KOPT-K1 (cell line): ENCODE data around the gene KLLN.
"Not testable (repeated sequence)": the region's sequence is repeated elsewhere in the genome, so short reads cannot be mapped to it uniquely, and the experiment has no call there.

Experiments used
- H3K27ac ChIP-seq: fragments of 200-600 bp; sonication (generic); 2 replicates; pipeline ENCODE4 v1.5.1; 2016; ENCODE audit warnings: antibody characterized with exemption, mild to moderate bottlenecking, low read depth, low read length; ENCODE audit not compliant: poor library complexity, severe bottlenecking
- H3K36me3 ChIP-seq: fragments of 200-600 bp; sonication (generic); 2 replicates; pipeline ENCODE4 v1.5.1; 2017; ENCODE audit warnings: antibody characterized with exemption, mild to moderate bottlenecking, low read length, moderate library complexity; ENCODE audit not compliant: insufficient read depth
- H3K9me3 ChIP-seq: fragments of 200-600 bp; sonication (generic); 2 replicates; pipeline ENCODE4 v1.5.1; 2017; ENCODE audit warnings: antibody characterized with exemption, low read length, mild to moderate bottlenecking; ENCODE audit not compliant: insufficient read depth, poor library complexity, severe bottlenecking

KLLN gene

GRCh38 chr10:87863053-87863943, at the start of gene KLLN, which contains the start of gene PTEN:
Gene KLLN, minus strand, starts transcription at chr10:87863533. Its CDS starts 1,046 bp downstream, at chr10:87862487.
Gene PTEN, plus strand, starts transcription at chr10:87863625. Its CDS starts 845 bp downstream, at chr10:87864470.
- Histone ChIP-seq H3K36me3 (peaks cover 26% of the 10 kb centered on the region), H3K27ac (peak within 1 kb of the TSS; percentile 98), H3K9me3 (no peaks in the 10 kb centered on the region)

DNA sequence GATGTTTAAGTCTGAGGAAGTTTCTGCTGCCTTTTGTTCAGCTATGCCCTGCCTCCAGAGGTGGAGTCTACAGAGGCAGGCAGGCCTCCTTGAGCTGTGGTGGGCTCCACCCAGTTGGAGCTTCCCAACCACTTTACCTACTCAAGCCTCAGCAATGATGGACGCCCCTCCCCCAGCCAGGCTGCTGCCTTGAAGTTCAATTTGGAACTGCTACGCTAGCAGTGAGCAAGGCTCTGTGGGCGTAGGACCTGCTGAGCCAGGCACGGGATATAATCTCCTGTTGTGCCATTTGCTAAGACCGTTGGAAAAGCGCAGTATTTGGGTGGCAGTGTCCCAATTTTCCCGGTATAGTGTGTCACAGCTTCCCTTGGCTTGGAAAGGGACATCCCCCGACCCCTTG, 40.1 kb upstream of the KLLN start:
- H3K27ac ChIP-seq, H3K9me3 ChIP-seq: not testable (repeated sequence)
- H3K36me3 ChIP-seq, result peaks cover 77% of the 10 kb centered on the region

- H3K36me3 ChIP-seq, result peaks cover 75% of the 10 kb centered on the region
- H3K27ac ChIP-seq, result not testable (repeated sequence)
- H3K9me3 ChIP-seq, result peaks cover 21% of the 10 kb centered on the region
Measured at GRCh38 chr10:87897957-87898356, 34.6 kb upstream of the KLLN start.

DNA sequence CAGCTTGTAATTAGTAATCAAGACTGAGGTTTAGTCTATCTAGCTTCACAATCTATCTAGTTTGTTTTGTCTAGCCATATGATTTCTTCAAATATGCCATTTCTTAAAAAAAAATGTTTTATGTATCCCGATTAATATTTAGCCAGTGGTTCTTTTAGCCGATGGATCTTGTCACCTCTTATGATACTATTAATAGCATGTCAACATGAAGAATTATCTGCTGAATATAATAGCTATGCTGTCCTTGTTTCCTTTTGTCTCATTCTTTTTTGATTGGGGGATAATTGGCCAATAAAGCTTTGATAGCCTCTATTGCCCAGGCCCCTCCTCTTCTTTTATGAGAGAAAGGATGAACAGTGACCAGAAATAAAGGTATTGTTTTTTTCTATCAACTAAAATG, 32.9 kb upstream of the KLLN start:
- H3K27ac ChIP-seq, result no peak overlapping the region
- H3K36me3 ChIP-seq, result peaks cover 77% of the 10 kb centered on the region
- H3K9me3 ChIP-seq, result peaks cover 21% of the 10 kb centered on the region

DNA sequence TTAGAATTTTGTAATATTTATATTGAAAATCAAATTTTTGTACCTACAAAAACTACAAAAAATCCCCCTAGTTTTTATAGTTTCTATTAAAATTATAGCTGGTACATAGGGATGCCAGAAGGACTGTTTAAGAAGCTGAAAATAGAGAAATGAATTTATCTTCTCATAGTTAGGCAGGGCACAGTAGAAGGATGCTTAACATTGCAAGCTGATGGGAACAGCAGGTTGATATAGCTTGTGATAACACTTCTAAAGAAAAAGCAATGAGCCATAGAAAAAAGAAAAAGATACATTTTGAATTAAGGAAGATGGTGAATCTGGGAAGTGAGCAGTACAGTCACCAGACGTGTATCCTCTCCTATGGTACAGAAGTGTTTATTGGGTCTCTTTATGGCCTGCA, 32.1 kb upstream of the KLLN start:
- H3K36me3 ChIP-seq, result peaks cover 78% of the 10 kb centered on the region
- H3K27ac ChIP-seq, result no peak overlapping the region
- H3K9me3 ChIP-seq, result peaks cover 21% of the 10 kb centered on the region

- peaks cover 99% of the 10 kb centered on the region for H3K36me3 ChIP-seq
- H3K27ac ChIP-seq, result no peak overlapping the region
- H3K9me3 ChIP-seq, result peaks cover 38% of the 10 kb centered on the region
Measured at GRCh38 chr10:87887548-87888289, 24.4 kb upstream of the KLLN start.

DNA sequence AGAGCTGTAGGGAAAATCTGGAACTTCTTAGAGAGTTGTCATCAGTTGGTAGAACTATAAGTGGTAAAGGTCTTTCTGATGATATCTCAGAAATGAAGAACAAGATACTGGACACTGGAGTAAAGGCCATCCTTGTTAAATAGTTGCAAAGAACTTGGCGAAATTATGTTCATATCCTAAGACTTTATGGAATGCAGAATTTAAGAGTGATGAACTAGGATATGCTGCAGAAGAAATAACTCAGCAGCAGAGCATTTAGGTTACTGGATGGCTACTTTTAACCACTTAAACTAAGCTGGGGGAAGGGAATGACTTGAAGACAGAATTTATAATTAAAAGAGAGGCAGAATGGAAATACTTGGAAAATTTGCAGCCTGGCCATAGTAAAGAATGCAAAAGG, 23.8 kb upstream of the KLLN start:
- peaks cover 99% of the 10 kb centered on the region for H3K36me3 ChIP-seq
- no peak overlapping the region for H3K27ac ChIP-seq
- H3K9me3 ChIP-seq, result peaks cover 38% of the 10 kb centered on the region

DNA sequence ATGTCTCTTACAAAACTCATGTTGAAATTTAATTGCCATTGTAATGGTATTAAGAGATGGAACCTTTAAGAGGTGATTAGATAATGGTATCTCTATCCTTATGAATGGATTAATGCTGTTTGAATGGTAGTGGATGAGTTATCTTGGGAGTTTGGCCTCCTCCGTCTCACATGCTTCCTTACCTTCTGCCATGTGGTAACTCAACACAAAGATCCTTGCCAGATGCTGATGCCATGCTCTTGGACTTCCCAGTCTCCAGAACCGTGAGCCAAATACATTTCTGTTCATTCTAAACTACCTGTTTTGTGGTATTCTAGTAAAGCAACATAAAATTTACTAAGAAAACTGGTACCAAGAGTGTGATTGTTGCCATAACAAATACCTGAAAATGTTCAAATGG, 23.3 kb upstream of the KLLN start:
- Histone ChIP-seq H3K27ac (no peak overlapping the region), H3K36me3 (peaks cover 99% of the 10 kb centered on the region), H3K9me3 (peaks cover 43% of the 10 kb centered on the region)

DNA sequence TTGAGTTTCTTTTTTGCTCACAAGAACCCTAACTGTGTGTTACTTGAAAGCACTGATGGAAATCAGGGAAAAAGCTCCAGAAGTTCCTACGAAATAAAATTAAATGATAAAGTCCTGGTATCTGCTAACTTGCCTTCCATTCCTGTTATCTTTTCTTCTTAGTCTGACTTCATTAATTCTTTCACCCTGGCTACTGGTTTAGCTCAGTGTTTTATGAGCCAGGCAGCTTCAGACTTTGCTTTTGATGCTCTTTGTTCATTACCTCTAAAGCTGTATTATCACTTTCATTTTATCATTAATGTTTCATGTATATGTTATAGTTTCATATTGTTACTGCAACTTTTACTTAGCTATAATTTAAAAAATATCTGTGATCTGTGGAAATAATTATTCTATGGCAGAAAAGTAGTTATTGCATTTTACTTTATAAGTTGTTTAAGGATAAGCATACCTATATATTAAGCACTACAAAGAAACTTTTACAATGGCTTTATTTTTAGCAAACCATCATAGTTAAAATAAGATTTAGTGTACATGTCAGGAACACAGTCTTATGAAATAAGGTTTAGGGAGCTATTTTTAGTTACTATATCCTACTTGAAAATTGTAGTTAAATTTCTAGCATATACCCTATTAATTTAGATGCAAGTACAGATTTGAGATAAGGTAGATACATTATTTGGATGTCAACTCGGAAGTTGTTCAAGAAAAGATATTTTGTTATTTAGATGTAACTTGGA, 19.4 kb upstream of the KLLN start:
- H3K36me3 ChIP-seq, result peaks cover 100% of the 10 kb centered on the region
- peaks cover 69% of the 10 kb centered on the region for H3K9me3 ChIP-seq
- no peak overlapping the region for H3K27ac ChIP-seq

- not testable (repeated sequence) for H3K27ac ChIP-seq
- H3K9me3 ChIP-seq, result peaks cover 57% of the 10 kb centered on the region
- H3K36me3 ChIP-seq, result peaks cover 100% of the 10 kb centered on the region
Measured at GRCh38 chr10:87881373-87882059, 18.2 kb upstream of the KLLN start.

- Histone ChIP-seq H3K36me3 (peaks cover 99% of the 10 kb centered on the region), H3K9me3 (peaks cover 46% of the 10 kb centered on the region), H3K27ac (no peak overlapping the region)
Measured at GRCh38 chr10:87880336-87880735, 17.0 kb upstream of the KLLN start.

GRCh38 chr10:87878664-87879459, 15.5 kb upstream of the KLLN start:
- Histone ChIP-seq H3K9me3 (peaks cover 35% of the 10 kb centered on the region), H3K27ac (peak overlapping the region; percentile 38), H3K36me3 (peaks cover 98% of the 10 kb centered on the region)

DNA sequence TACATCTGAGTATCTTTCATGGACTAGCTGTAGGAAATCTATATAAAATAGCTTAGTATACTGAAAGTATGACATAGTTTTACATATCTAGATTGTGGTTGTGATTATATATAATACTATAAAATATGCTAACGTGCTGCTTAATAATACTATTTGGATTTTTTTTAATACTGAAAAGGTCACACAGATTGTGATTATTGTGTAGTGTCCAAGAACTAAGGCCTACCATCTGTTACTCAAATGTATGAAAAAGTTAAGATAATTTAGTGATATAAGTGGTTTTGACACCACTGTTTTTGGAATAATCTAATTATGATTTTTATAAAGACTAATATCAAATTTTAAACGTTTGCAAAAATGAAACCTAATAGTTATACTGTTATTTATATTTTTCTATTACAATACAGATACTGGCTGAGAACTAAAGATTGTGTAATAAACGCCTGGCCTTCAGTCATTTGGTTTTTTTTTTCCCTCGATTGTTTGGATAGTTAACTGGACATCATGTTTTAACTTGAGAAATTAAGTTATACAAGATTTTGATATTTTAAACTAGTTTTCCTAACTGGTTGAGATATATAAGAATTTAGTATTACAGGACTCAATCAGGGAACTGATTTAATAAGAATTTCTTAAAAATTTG, 12.7 kb upstream of the KLLN start:
- H3K36me3 ChIP-seq, result peaks cover 98% of the 10 kb centered on the region

More for the DNA sequence above, 12.7 kb upstream of the KLLN start:
- Histone ChIP-seq H3K27ac (peak overlapping the region; percentile 13), H3K9me3 (peaks cover 21% of the 10 kb centered on the region)
